Smooth muscle cell (in vitro differentiated cells): ENCODE results near the gene MLLT3. TPM values are rescaled to one million over a fixed set of nuclear protein-coding genes. Genes with fewer than 3 reads are reported as not detected.

Experiments
- DNase-seq: peaks from one replicate; lab custom pipeline; 2025; ENCODE audit not compliant: unreplicated experiment; lab: John Stamatoyannopoulos, UW
- H2AFZ ChIP-seq: fragments of 200-600 bp; sonication (generic); 2 replicates; pipeline ENCODE4 v1.6.0; 2016; ENCODE audit warnings: antibody characterized with exemption, low read depth, mild to moderate bottlenecking
- H3F3A ChIP-seq: fragments of 200-600 bp; sonication (generic); 2 replicates; pipeline ENCODE4 v1.6.0; 2017; ENCODE audit warnings: antibody characterized with exemption, low read depth
- H3K27ac ChIP-seq: fragments of 200-600 bp; sonication (generic); 2 replicates; pipeline ENCODE4 v1.5.1; 2016; ENCODE audit warnings: low read depth, mild to moderate bottlenecking
- H3K27me3 ChIP-seq: fragments of 200-600 bp; sonication (generic); 2 replicates; pipeline ENCODE4 v1.6.1; 2016; ENCODE audit warnings: low read depth, mild to moderate bottlenecking
- H3K36me3 ChIP-seq: fragments of 200-600 bp; sonication (generic); 2 replicates; pipeline ENCODE4 v1.5.1; 2016; ENCODE audit warnings: low read depth
- H3K4me1 ChIP-seq: fragments of 200-600 bp; sonication (generic); 2 replicates; pipeline ENCODE4 v1.5.1; 2016; ENCODE audit warnings: low read depth
- H3K4me2 ChIP-seq: fragments of 200-600 bp; sonication (generic); 2 replicates; pipeline ENCODE4 v1.6.0; 2016; ENCODE audit warnings: mild to moderate bottlenecking
- H3K4me3 ChIP-seq: fragments of 200-600 bp; sonication (generic); 2 replicates; pipeline ENCODE4 v1.5.1; 2016; ENCODE audit warnings: mild to moderate bottlenecking
- H3K79me2 ChIP-seq: fragments of 200-600 bp; sonication (generic); 2 replicates; pipeline ENCODE4 v1.6.0; 2016; ENCODE audit warnings: low read depth, mild to moderate bottlenecking
- H3K9ac ChIP-seq: fragments of 200-600 bp; sonication (generic); 2 replicates; pipeline ENCODE4 v1.6.0; 2016; ENCODE audit warnings: low read depth
- H3K9me3 ChIP-seq: fragments of 200-600 bp; sonication (generic); replicated peaks from 2 replicates; pipeline ENCODE4 v1.5.1; 2016; ENCODE audit warnings: low read depth
- H4K20me1 ChIP-seq: fragments of 200-600 bp; sonication (generic); 2 replicates; pipeline ENCODE4 v1.6.0; 2016; ENCODE audit warnings: low read depth
- WGBS: methylation state at CpG from one replicate; pipeline ENCODE4 v1.1.7; 2016; ENCODE audit warnings: low lambda C conversion rate; 5-methylcytosine and 5-hydroxymethylcytosine counted together
- polyA plus RNA-seq: library from polyadenylated mRNA; unstranded; fragments of >200 nt; fragmentation: Nextera tagmentation; extraction: Ambion mirVana; gene quantifications from 2 replicates; pipeline ENCODE4 v1.2.1, GENCODE V29; 2016
- total RNA-seq: library from RNA; depleted of rRNA; stranded (reverse); fragments of >200 nt; gene quantifications from 2 replicates; pipeline ENCODE4 v1.2.3, GENCODE V29; 2014
- TF ChIP-seq, protein P1 (sequence below): fragments of 200-600 bp; sonication (generic); IDR thresholded peaks from 2 replicates; pipeline ENCODE4 v1.5.1; 2017; ENCODE audit warnings: borderline replicate concordance, mild to moderate bottlenecking, antibody characterized with exemption; ENCODE audit not compliant: insufficient read depth, poor library complexity, severe bottlenecking

The MLLT3 gene
- total and polyA plus RNA-seq, 2 experiments from 2014 or later, result 21.9 to 29.9 TPM

- WGBS, result 94% methylated on average over 2 of the region's 2 CpGs
- Histone ChIP-seq H3K27ac (no peak overlapping the region), H3K79me2 (peaks cover 59% of the 10 kb centered on the region), H3F3A (no peaks in the 10 kb centered on the region), H3K4me2 (no peak overlapping the region), H2AFZ (no peak overlapping the region), H3K4me3 (no peak overlapping the region), H4K20me1 (peaks cover 13% of the 10 kb centered on the region), H3K9me3 (no peaks in the 10 kb centered on the region), H3K36me3 (no peaks in the 10 kb centered on the region), H3K27me3 (no peaks in the 10 kb centered on the region), H3K9ac (no peak overlapping the region), H3K4me1 (peaks cover 17% of the 10 kb centered on the region)
- DNase-seq, result no peak
- TF ChIP-seq, protein P1, sequence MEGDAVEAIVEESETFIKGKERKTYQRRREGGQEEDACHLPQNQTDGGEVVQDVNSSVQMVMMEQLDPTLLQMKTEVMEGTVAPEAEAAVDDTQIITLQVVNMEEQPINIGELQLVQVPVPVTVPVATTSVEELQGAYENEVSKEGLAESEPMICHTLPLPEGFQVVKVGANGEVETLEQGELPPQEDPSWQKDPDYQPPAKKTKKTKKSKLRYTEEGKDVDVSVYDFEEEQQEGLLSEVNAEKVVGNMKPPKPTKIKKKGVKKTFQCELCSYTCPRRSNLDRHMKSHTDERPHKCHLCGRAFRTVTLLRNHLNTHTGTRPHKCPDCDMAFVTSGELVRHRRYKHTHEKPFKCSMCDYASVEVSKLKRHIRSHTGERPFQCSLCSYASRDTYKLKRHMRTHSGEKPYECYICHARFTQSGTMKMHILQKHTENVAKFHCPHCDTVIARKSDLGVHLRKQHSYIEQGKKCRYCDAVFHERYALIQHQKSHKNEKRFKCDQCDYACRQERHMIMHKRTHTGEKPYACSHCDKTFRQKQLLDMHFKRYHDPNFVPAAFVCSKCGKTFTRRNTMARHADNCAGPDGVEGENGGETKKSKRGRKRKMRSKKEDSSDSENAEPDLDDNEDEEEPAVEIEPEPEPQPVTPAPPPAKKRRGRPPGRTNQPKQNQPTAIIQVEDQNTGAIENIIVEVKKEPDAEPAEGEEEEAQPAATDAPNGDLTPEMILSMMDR, result no peak
Measured at GRCh38 chr9:20396509-20396908, 225.8 kb downstream of the MLLT3 start.

GRCh38 chr9:20395651-20396050, 226.6 kb downstream of the MLLT3 start:
- no peaks in the 10 kb centered on the region for H3K36me3 ChIP-seq
- no peaks in the 10 kb centered on the region for H3F3A ChIP-seq
- H3K27me3 ChIP-seq, result no peaks in the 10 kb centered on the region
- peaks cover 17% of the 10 kb centered on the region for H3K4me1 ChIP-seq
- H3K27ac ChIP-seq, result no peak overlapping the region
- H3K4me2 ChIP-seq, result no peak overlapping the region
- H4K20me1 ChIP-seq, result peaks cover 13% of the 10 kb centered on the region
- 95% methylated on average over 2 of the region's 2 CpGs for WGBS
- no peak overlapping the region for H3K4me3 ChIP-seq
- TF ChIP-seq, protein P1, result no peak
- H3K9me3 ChIP-seq, result no peaks in the 10 kb centered on the region
- H3K79me2 ChIP-seq, result peaks cover 60% of the 10 kb centered on the region
- H3K9ac ChIP-seq, result no peak overlapping the region
- H2AFZ ChIP-seq, result no peak overlapping the region
- DNase-seq, result no peak

DNA sequence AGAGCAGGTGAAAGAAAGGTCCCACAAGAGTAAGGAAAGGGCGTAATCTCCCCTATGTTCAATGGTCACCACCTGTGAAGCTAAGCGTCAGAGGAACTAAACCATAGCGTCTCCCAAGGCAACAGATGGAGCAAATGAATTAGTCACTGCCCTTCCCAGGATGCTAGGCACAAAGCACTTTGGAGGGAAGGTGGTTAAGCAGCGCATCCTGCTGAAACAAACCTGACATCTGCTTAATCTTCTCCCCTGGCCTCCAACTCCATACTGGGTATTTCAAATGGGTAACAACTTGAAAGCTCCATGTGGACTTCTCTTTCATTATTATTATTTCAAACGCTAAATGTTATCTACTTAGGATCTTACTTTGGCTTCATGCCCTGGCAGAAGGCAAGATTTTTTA, 227.3 kb downstream of the MLLT3 start:
- Histone ChIP-seq H3F3A (no peaks in the 10 kb centered on the region), H2AFZ (no peak overlapping the region), H3K27ac (no peak overlapping the region), H4K20me1 (peaks cover 13% of the 10 kb centered on the region), H3K9me3 (no peaks in the 10 kb centered on the region), H3K79me2 (peaks cover 55% of the 10 kb centered on the region), H3K9ac (no peak overlapping the region), H3K4me3 (no peak overlapping the region), H3K4me1 (peaks cover 17% of the 10 kb centered on the region), H3K36me3 (no peaks in the 10 kb centered on the region), H3K27me3 (no peaks in the 10 kb centered on the region), H3K4me2 (no peak overlapping the region)
- 85% methylated on average over 5 of the region's 5 CpGs for WGBS
- no peak for DNase-seq
- TF ChIP-seq, protein P1, result no peak

DNA sequence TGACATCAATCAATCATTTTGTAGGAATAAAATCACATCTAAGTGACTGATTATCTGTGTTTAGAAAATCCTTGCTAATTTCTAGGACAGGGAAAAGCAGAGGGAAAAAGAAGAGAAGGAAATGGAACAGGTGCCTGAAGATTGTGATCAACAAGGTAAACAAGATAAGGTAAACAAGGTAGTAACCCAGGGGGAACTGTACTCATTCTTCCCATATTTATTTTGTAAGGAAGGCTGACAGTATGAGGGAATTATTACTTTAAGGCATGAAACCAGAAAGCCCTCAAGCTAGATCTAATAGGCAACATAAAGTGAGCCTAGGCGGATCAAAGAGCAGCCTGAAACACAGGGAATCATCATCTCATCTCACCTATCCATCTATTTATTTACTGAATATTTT, 231.1 kb downstream of the MLLT3 start:
- H3F3A ChIP-seq, result no peaks in the 10 kb centered on the region
- DNase-seq, result no peak
- H3K36me3 ChIP-seq, result no peaks in the 10 kb centered on the region
- H3K9ac ChIP-seq, result no peak overlapping the region
- 97% methylated on average over 1 of the region's 1 CpG for WGBS
- H3K27ac ChIP-seq, result no peak overlapping the region
- peaks cover 3% of the 10 kb centered on the region for H3K4me1 ChIP-seq
- no peaks in the 10 kb centered on the region for H3K27me3 ChIP-seq
- H3K9me3 ChIP-seq, result no peaks in the 10 kb centered on the region
- H2AFZ ChIP-seq, result no peak overlapping the region
- peaks cover 34% of the 10 kb centered on the region for H3K79me2 ChIP-seq
- peaks cover 13% of the 10 kb centered on the region for H4K20me1 ChIP-seq
- H3K4me3 ChIP-seq, result no peak overlapping the region
- TF ChIP-seq, protein P1, result no peak
- H3K4me2 ChIP-seq, result no peak overlapping the region
